IMR-90 (cell line): Measurements from ENCODE around the gene PTCD2. TPM values are rescaled to one million over a fixed set of nuclear protein-coding genes. Genes with fewer than 3 reads are reported as not detected.

Experiments
- ATAC-seq: fragments of 200-7000 bp; cut with Tn5 transposase; 2 replicates; pipeline ENCODE4 v1.9.1; 2020; ENCODE audit warnings: low read depth, mild to moderate bottlenecking, moderate library complexity
- BruUV-seq: library from RNA; stranded (reverse); fragments of 400-500 nt; replicated peaks from 2 replicates; lab custom pipeline; 2021; lab: Mats Ljungman, UMichigan
- CTCF ChIA-PET: fragments of 300-600 bp; formaldehyde crosslinking; extraction: SDS; loops from one replicate; lab custom pipeline; 2021; ENCODE audit warnings: antibody characterized with exemption; lab: Yijun Ruan, JAX
- POLR2A ChIA-PET: fragments of 300-600 bp; sonication (Branson Sonifier 250); formaldehyde crosslinking; loops from one replicate; lab custom pipeline; 2022; ENCODE audit warnings: antibody characterized with exemption; ENCODE audit not compliant: unreplicated experiment; lab: Charles Lee
- DNase-seq: peaks from one replicate; pipeline ENCODE4 v3.0.0; 2013
- H2AFZ ChIP-seq: replicated peaks from 2 replicates; pipeline ENCODE3; 2013; ENCODE audit warnings: low read length, mild to moderate bottlenecking; ENCODE audit not compliant: poor library complexity
- H2AK5ac ChIP-seq: 2 replicates; pipeline ENCODE4 v1.6.1; 2013; ENCODE audit warnings: low read depth, low read length, inconsistent platforms
- H2AK9ac ChIP-seq: replicated peaks from 2 replicates; pipeline ENCODE3; 2013; ENCODE audit warnings: mild to moderate bottlenecking, low read depth, low read length, moderate library complexity; ENCODE audit not compliant: poor library complexity
- H2BK120ac ChIP-seq: 2 replicates; pipeline ENCODE4 v1.6.1; 2013; ENCODE audit warnings: low read depth, low read length, inconsistent platforms
- H2BK15ac ChIP-seq: 3 replicates; pipeline ENCODE4 v1.6.1; 2013; ENCODE audit warnings: low read depth, low read length, inconsistent platforms
- H2BK20ac ChIP-seq: 2 replicates; pipeline ENCODE4 v1.6.1; 2013; ENCODE audit warnings: low read depth, mild to moderate bottlenecking, inconsistent platforms, low read length, moderate library complexity
- H2BK5ac ChIP-seq: 2 replicates; pipeline ENCODE4 v1.6.1; 2013; ENCODE audit warnings: mild to moderate bottlenecking, low read depth, low read length, inconsistent platforms; ENCODE audit not compliant: poor library complexity, severe bottlenecking
- H3K14ac ChIP-seq: replicated peaks from 2 replicates; pipeline ENCODE4 v1.6.1; 2013; ENCODE audit warnings: low read depth, low read length, inconsistent platforms
- H3K18ac ChIP-seq: 2 replicates; pipeline ENCODE4 v1.6.1; 2013; ENCODE audit warnings: low read depth, low read length, control low read depth
- H3K23ac ChIP-seq: 2 replicates; pipeline ENCODE4 v1.6.1; 2013; ENCODE audit warnings: low read depth, low read length, inconsistent platforms
- H3K27ac ChIP-seq: 2 replicates; pipeline ENCODE4 v1.5.1; 2013; ENCODE audit warnings: mild to moderate bottlenecking, control low read depth, low read length; ENCODE audit not compliant: insufficient read depth
- H3K27me3 ChIP-seq: 2 replicates; pipeline ENCODE4 v1.6.1; 2013; ENCODE audit warnings: low read length; ENCODE audit not compliant: control insufficient read depth, insufficient read depth
- H3K36me3 ChIP-seq: 2 replicates; pipeline ENCODE4 v1.6.1; 2013; ENCODE audit warnings: low read length, mixed read lengths; ENCODE audit not compliant: control insufficient read depth, insufficient read depth
- H3K4ac ChIP-seq: 2 replicates; pipeline ENCODE4 v1.6.1; 2013; ENCODE audit warnings: low read depth, low read length, inconsistent platforms
- H3K4me1 ChIP-seq: 2 replicates; pipeline ENCODE4 v1.6.1; 2013; ENCODE audit warnings: low read length, mixed read lengths; ENCODE audit not compliant: control insufficient read depth, insufficient read depth
- H3K4me2 ChIP-seq: 2 replicates; pipeline ENCODE4 v1.6.1; 2013; ENCODE audit warnings: low read depth, mild to moderate bottlenecking, control low read depth, low read length, moderate library complexity
- H3K4me3 ChIP-seq: 2 replicates; pipeline ENCODE4 v1.5.1; 2013; ENCODE audit warnings: low read depth, mild to moderate bottlenecking, control low read depth, low read length, moderate library complexity; ENCODE audit not compliant: insufficient read depth
- H3K56ac ChIP-seq: 2 replicates; pipeline ENCODE4 v1.6.1; 2013; ENCODE audit warnings: low read length, inconsistent platforms; ENCODE audit not compliant: insufficient read depth; ENCODE audit errors: extremely low read depth
- H3K79me1 ChIP-seq, 2 experiments: 2 replicates each; pipeline ENCODE4 v1.6.1; 2013; ENCODE audit warnings: low read length in 2 of 2, inconsistent platforms in 1 of 2, low read depth in 1 of 2
- H3K9ac ChIP-seq: 2 replicates; pipeline ENCODE4 v1.6.1; 2013; ENCODE audit warnings: low read depth, low read length, control low read depth
- H3K9me1 ChIP-seq: 2 replicates; pipeline ENCODE4 v1.6.1; 2013; ENCODE audit warnings: low read length, inconsistent platforms; ENCODE audit not compliant: insufficient read depth
- H3K9me3 ChIP-seq: 2 replicates; pipeline ENCODE4 v1.6.1; 2013; ENCODE audit warnings: low read length; ENCODE audit not compliant: control insufficient read depth, insufficient read depth
- H4K20me1 ChIP-seq: 2 replicates; pipeline ENCODE4 v1.6.1; 2013; ENCODE audit warnings: low read length, inconsistent platforms; ENCODE audit not compliant: insufficient read depth
- H4K5ac ChIP-seq: 2 replicates; pipeline ENCODE4 v1.6.1; 2013; ENCODE audit warnings: mild to moderate bottlenecking, low read depth, low read length, control low read depth
- H4K8ac ChIP-seq, 2 experiments: 2 replicates each; pipeline ENCODE4 v1.6.1; 2013; ENCODE audit warnings: low read depth in 2 of 2, low read length in 2 of 2, control low read depth in 1 of 2, inconsistent platforms in 1 of 2
- H4K91ac ChIP-seq: 2 replicates; pipeline ENCODE4 v1.6.1; 2013; ENCODE audit warnings: low read depth, low read length, inconsistent platforms; ENCODE audit not compliant: insufficient read depth
- BHLHE40 ChIP-seq: fragments of 150-350 bp; IDR thresholded peaks from 2 replicates; pipeline ENCODE4 v1.6.1; 2016; ENCODE audit warnings: mild to moderate bottlenecking, low read depth, low read length
- CEBPB ChIP-seq: IDR thresholded peaks from 2 replicates; pipeline ENCODE4 v1.6.1; 2012; ENCODE audit warnings: low read depth, low read length, improper control_type of control experiment
- CHD1 ChIP-seq: IDR thresholded peaks from 2 replicates; pipeline ENCODE4 v1.6.1; 2012; ENCODE audit warnings: low read depth, low read length, improper control_type of control experiment
- CTCF ChIP-seq: conservative IDR thresholded peaks from 2 replicates; pipeline ENCODE4 v1.5.1; 2012; ENCODE audit warnings: mild to moderate bottlenecking, low read depth, low read length, improper control_type of control experiment
- ELK1 ChIP-seq: fragments of 150-350 bp; IDR thresholded peaks from 2 replicates; pipeline ENCODE4 v1.6.1; 2016; ENCODE audit warnings: low read depth, mild to moderate bottlenecking, low read length, moderate library complexity, borderline replicate concordance
- FOS ChIP-seq: fragments of 150-350 bp; IDR thresholded peaks from 2 replicates; pipeline ENCODE4 v1.6.1; 2016; ENCODE audit warnings: low read depth, low read length
- MAFK ChIP-seq: IDR thresholded peaks from 2 replicates; pipeline ENCODE4 v1.6.1; 2012; ENCODE audit warnings: low read depth, low read length, improper control_type of control experiment
- MAZ ChIP-seq: IDR thresholded peaks from 2 replicates; pipeline ENCODE4 v1.6.1; 2012; ENCODE audit warnings: low read depth, mild to moderate bottlenecking, low read length, improper control_type of control experiment, moderate library complexity, borderline replicate concordance
- MXI1 ChIP-seq: IDR thresholded peaks from 2 replicates; pipeline ENCODE4 v1.6.1; 2012; ENCODE audit warnings: low read depth, mild to moderate bottlenecking, low read length, moderate library complexity, borderline replicate concordance
- NFE2L2 ChIP-seq: fragments of 150-350 bp; IDR thresholded peaks from 2 replicates; pipeline ENCODE4 v1.6.1; 2016; ENCODE audit warnings: low read depth, mild to moderate bottlenecking, low read length
- POLR2A ChIP-seq: IDR thresholded peaks from 2 replicates; pipeline ENCODE4 v1.6.1; 2012; ENCODE audit warnings: mild to moderate bottlenecking, low read depth, low read length
- RAD21 ChIP-seq: IDR thresholded peaks from 2 replicates; pipeline ENCODE4 v1.6.1; 2012; ENCODE audit warnings: low read length, improper control_type of control experiment
- RCOR1 ChIP-seq: IDR thresholded peaks from 2 replicates; pipeline ENCODE4 v1.6.1; 2012; ENCODE audit warnings: mild to moderate bottlenecking, low read length, improper control_type of control experiment; ENCODE audit not compliant: insufficient replicate concordance
- RFX5 ChIP-seq: IDR thresholded peaks from 2 replicates; pipeline ENCODE4 v1.8.0; 2012; ENCODE audit warnings: low read depth, mild to moderate bottlenecking, low read length, moderate library complexity
- SMC3 ChIP-seq: fragments of 150-350 bp; IDR thresholded peaks from 2 replicates; pipeline ENCODE4 v1.6.1; 2016; ENCODE audit warnings: low read depth, mild to moderate bottlenecking, antibody characterized with exemption, low read length, moderate library complexity
- WGBS, 2 experiments: methylation state at CpG; one replicate each; pipeline versions ENCODE4 v1.1.5 to v1.1.7; 2013; ENCODE audit warnings: missing lambda C conversion rate in 2 of 2; ENCODE audit not compliant: insufficient read length in 1 of 2; ENCODE audit errors: extremely low coverage in 2 of 2; 5-methylcytosine and 5-hydroxymethylcytosine counted together
- dilution Hi-C: fragments of 300-500 bp; cut with HindIII; formaldehyde crosslinking; loops from one replicate; pipeline ENCODE4 v1.14.3; 2018; ENCODE audit warnings: low sequenced_read_pairs; ENCODE audit not compliant: unreplicated experiment
- in situ Hi-C: fragments of 300-500 bp; cut with MboI; formaldehyde crosslinking; loops from 3 replicates; pipeline ENCODE4 v1.14.3; 2019; ENCODE audit warnings: low sequenced_read_pairs, inconsistent platforms, mixed read lengths
- intact Hi-C: fragments of 100-400 bp; cut with micrococcal nuclease; formaldehyde crosslinking; loops from 2 replicates; pipeline ENCODE4 v1.10.0; 2022
- polyA plus RNA-seq, 3 experiments: library from polyadenylated mRNA; depleted of rRNA; stranded (reverse); fragments of >200 nt; gene quantifications; 2 replicates each; pipeline ENCODE4 v1.2.3, GENCODE V29; 2012; ENCODE audit warnings: low replicate concordance in 1 of 3
- total RNA-seq: library from RNA; depleted of rRNA; stranded (reverse); fragments of >200 nt; gene quantifications from 2 replicates; pipeline ENCODE4 v1.2.3, GENCODE V29; 2012
- TF ChIP-seq, protein P1 (sequence below): fragments of 150-350 bp; IDR thresholded peaks from 2 replicates; pipeline ENCODE4 v1.6.1; 2017; ENCODE audit warnings: mild to moderate bottlenecking, antibody characterized with exemption, low read length, low read depth

Gene PTCD2
- total and polyA plus RNA-seq, 2 of the 4 experiments (the other 2 are of a cell fraction), result 6.5 to 9.9 TPM

DNA sequence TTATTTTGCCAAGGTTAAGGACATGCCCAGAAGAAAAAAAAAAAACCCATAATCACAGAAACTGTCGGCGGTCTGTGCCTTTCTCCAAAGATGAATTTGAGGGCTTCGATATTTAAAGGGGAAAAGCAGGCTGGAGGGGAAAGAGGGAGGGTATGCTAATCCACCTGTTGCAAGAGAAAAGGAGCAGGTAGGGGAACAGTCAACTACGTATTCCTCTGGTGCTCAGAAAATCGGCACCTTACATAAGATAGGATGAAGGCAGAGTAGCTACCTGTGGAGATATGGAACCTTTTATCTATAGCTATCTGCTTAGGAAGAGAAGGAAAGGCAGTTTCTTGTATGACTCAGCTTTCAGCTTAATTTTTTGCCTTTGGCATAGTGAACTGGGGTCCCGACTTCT is 77.7 kb downstream of the PTCD2 start:
- no peak overlapping the region for H3K4me3 ChIP-seq
- CTCF ChIA-PET, result no interaction called here
- H3K9me3 ChIP-seq, result peaks cover 10% of the 10 kb centered on the region
- no peaks in the 10 kb centered on the region for H3K36me3 ChIP-seq
- no peak overlapping the region for H3K4me2 ChIP-seq
- peaks cover 5% of the 10 kb centered on the region; the same call in 1 of the 2 replicates for H3K4me1 ChIP-seq
- no peaks in the 10 kb centered on the region for H3K79me1 ChIP-seq
- POLR2A ChIA-PET, result no interaction called here
- H3K27ac ChIP-seq, result no peak overlapping the region
- in situ Hi-C loops, result no loop called here
- no peak overlapping the region for H2BK120ac ChIP-seq
- no peak overlapping the region for H3K4ac ChIP-seq
- dilution Hi-C loops, result no loop called here
- intact Hi-C loops, result no loop called here
- H3K18ac ChIP-seq, result no peak overlapping the region
- no peak overlapping the region; the same call in 1 of the 2 replicates for H2BK20ac ChIP-seq
- no peak overlapping the region for H3K14ac ChIP-seq
- no peak for TF ChIP-seq FOS
- TF ChIP-seq POLR2A, result no peak
- no peak for TF ChIP-seq ELK1
- TF ChIP-seq RFX5, result no peak
- TF ChIP-seq NFE2L2, result no peak
- no peak for TF ChIP-seq RCOR1
- TF ChIP-seq BHLHE40, result no peak
- no peak for TF ChIP-seq RAD21
- TF ChIP-seq MAFK, result no peak
- TF ChIP-seq, protein P1, sequence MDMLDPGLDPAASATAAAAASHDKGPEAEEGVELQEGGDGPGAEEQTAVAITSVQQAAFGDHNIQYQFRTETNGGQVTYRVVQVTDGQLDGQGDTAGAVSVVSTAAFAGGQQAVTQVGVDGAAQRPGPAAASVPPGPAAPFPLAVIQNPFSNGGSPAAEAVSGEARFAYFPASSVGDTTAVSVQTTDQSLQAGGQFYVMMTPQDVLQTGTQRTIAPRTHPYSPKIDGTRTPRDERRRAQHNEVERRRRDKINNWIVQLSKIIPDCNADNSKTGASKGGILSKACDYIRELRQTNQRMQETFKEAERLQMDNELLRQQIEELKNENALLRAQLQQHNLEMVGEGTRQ, result no peak
- no peak for TF ChIP-seq CEBPB
- no peak for TF ChIP-seq CTCF
- TF ChIP-seq MAZ, result no peak
- TF ChIP-seq MXI1, result no peak
- TF ChIP-seq SMC3, result no peak
- no peak for TF ChIP-seq CHD1
- H3K9ac ChIP-seq, result no peak overlapping the region
- H2AK5ac ChIP-seq, result no peak overlapping the region
- ATAC-seq, result no peak
- no peak overlapping the region for H3K23ac ChIP-seq
- no peaks in the 10 kb centered on the region for H3K9me1 ChIP-seq
- H4K5ac ChIP-seq, result no peak overlapping the region
- no peak for DNase-seq
- WGBS, 2 experiments, result no CpG with 5 or more reads among the region's 6 CpGs
- H2BK15ac ChIP-seq, result no peak overlapping the region
- no peak overlapping the region for H4K8ac ChIP-seq
- no peaks in the 10 kb centered on the region for H4K20me1 ChIP-seq
- H2BK5ac ChIP-seq, result no peak overlapping the region
- H3K27me3 ChIP-seq, result no peaks in the 10 kb centered on the region
- BruUV-seq, result no TSS peak
- H2AFZ ChIP-seq, result no peak overlapping the region
- H3K56ac ChIP-seq, result no peak overlapping the region
- no peak overlapping the region for H2AK9ac ChIP-seq
- H4K91ac ChIP-seq, result no peak overlapping the region
